ENCODE data around the gene AFG1L. TPM values are rescaled to one million over a fixed set of nuclear protein-coding genes. Genes with fewer than 3 reads are reported as not detected.

The AFG1L gene
- total RNA-seq, 1 donor from 2014 or later = 9.4 TPM

- TF ChIP-seq CTCF (IDR thresholded peaks at IDR 0.05; ENCODE audit: partially characterized antibody, unreplicated experiment) = peak; percentile 69
- Mint-ChIP-seq H3K27me3 (ENCODE audit: unreplicated experiment) (no peaks in the 10 kb centered on the region), H3K27ac (ENCODE audit: unreplicated experiment) (no peak overlapping the region), H3K4me1 (ENCODE audit: low read depth, unreplicated experiment) (no peaks in the 10 kb centered on the region), H3K4me3 (ENCODE audit: unreplicated experiment) (no peak overlapping the region), H3K9me3 (ENCODE audit: unreplicated experiment) (peaks cover 1% of the 10 kb centered on the region), H3K36me3 (ENCODE audit: unreplicated experiment) (peaks cover 6% of the 10 kb centered on the region)
- DNase-seq = peak; percentile 68
These were observed 247.2 kb downstream of the AFG1L start for GRCh38 chr6:108541843-108542759.

GRCh38 chr6:108543175-108543940 is 248.5 kb downstream of the AFG1L start:
- no peaks in the 10 kb centered on the region for H3K4me1 Mint-ChIP-seq (ENCODE audit: low read depth, unreplicated experiment)
- no peak for DNase-seq
- peaks cover 6% of the 10 kb centered on the region for H3K36me3 Mint-ChIP-seq (ENCODE audit: unreplicated experiment)
- H3K27me3 Mint-ChIP-seq (ENCODE audit: unreplicated experiment) = no peaks in the 10 kb centered on the region
- no peak for TF ChIP-seq CTCF (IDR thresholded peaks at IDR 0.05; ENCODE audit: partially characterized antibody, unreplicated experiment)
- H3K27ac Mint-ChIP-seq (ENCODE audit: unreplicated experiment) = no peak overlapping the region
- H3K4me3 Mint-ChIP-seq (ENCODE audit: unreplicated experiment) = no peak overlapping the region
- H3K9me3 Mint-ChIP-seq (ENCODE audit: unreplicated experiment) = no peaks in the 10 kb centered on the region

GRCh38 chr6:108544606-108545005 is 249.8 kb downstream of the AFG1L start:
- no peak for TF ChIP-seq CTCF (IDR thresholded peaks at IDR 0.05; ENCODE audit: partially characterized antibody, unreplicated experiment)
- Mint-ChIP-seq H3K9me3 (ENCODE audit: unreplicated experiment) (no peaks in the 10 kb centered on the region), H3K4me3 (ENCODE audit: unreplicated experiment) (no peak overlapping the region), H3K27me3 (ENCODE audit: unreplicated experiment) (no peaks in the 10 kb centered on the region), H3K4me1 (ENCODE audit: low read depth, unreplicated experiment) (no peaks in the 10 kb centered on the region), H3K27ac (ENCODE audit: unreplicated experiment) (no peak overlapping the region), H3K36me3 (ENCODE audit: unreplicated experiment) (peaks cover 2% of the 10 kb centered on the region)
- no peak for DNase-seq

- TF ChIP-seq CTCF (IDR thresholded peaks at IDR 0.05; ENCODE audit: partially characterized antibody, unreplicated experiment) = no peak
- no peaks in the 10 kb centered on the region for H3K36me3 Mint-ChIP-seq (ENCODE audit: unreplicated experiment)
- H3K4me1 Mint-ChIP-seq (ENCODE audit: low read depth, unreplicated experiment) = no peaks in the 10 kb centered on the region
- H3K4me3 Mint-ChIP-seq (ENCODE audit: unreplicated experiment) = no peak overlapping the region
- H3K27ac Mint-ChIP-seq (ENCODE audit: unreplicated experiment) = no peak overlapping the region
- no peaks in the 10 kb centered on the region for H3K9me3 Mint-ChIP-seq (ENCODE audit: unreplicated experiment)
- no peak for DNase-seq
- no peaks in the 10 kb centered on the region for H3K27me3 Mint-ChIP-seq (ENCODE audit: unreplicated experiment)
These were observed 251.5 kb downstream of the AFG1L start for GRCh38 chr6:108546079-108547049.

Measured in glutamatergic neuron (in vitro differentiated cells).